Measurements from ENCODE around the gene UTP11. TPM values are rescaled to one million over a fixed set of nuclear protein-coding genes. Genes with fewer than 3 reads are reported as not detected.
"Not testable (repeated sequence)": the region's sequence is repeated elsewhere in the genome, so short reads cannot be mapped to it uniquely, and the experiment has no call there.

The UTP11 gene
- total RNA-seq, 1 experiment from 2014 or later, result 47.5 TPM

DNA sequence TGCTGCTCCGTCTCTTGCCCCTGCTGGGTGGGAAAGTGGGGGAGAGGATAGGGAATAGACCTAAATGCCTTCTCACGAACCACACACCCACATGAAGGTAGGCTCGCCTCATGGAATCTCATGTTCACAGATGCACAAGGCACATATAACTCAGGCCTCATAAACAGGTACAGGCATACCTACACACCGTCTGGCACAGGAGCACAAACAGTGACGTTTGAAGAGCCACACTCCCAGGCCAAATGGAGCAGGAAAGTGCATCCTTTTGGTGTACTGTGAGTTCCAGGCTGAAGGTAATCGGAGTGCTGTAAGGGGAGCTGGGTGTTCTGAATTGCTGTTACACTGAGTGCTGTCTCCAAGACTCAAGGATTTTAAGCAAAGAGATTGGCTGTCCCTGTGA lies 13.1 kb downstream of the UTP11 start:
- no peak for DNase-seq (ENCODE audit: extremely low read depth, low read depth)

DNA sequence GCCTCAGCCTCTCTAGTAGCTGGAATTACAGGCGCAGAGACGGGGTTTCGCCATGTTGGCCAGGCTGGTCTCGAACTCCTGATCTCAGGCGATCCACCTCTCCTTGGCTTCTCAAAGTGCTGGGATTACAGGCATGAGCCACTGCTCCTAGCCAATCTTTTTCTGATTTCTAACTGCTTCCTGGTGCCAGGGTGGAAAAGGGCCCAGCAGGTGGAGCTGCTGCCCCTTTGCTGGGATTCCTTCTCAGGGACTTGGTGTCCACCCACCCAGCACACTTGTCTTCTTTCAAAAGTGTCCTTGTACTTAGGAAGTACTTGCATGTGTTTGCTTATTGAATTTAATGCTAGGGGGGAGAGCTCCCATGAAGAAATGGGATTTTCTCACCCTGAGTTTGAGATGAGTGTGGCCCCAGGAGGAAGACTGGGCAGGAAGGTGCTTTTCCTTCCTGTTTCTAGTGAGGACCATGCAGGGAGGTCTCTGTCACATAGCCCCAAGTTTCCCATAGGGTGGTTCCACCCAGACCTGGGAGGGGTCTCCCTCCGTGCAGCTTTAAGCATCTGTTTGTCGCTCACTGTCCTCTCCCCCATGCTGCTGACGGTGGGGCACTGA lies 14.2 kb downstream of the UTP11 start:
- DNase-seq (ENCODE audit: extremely low read depth, low read depth), result peak; percentile 25

DNA sequence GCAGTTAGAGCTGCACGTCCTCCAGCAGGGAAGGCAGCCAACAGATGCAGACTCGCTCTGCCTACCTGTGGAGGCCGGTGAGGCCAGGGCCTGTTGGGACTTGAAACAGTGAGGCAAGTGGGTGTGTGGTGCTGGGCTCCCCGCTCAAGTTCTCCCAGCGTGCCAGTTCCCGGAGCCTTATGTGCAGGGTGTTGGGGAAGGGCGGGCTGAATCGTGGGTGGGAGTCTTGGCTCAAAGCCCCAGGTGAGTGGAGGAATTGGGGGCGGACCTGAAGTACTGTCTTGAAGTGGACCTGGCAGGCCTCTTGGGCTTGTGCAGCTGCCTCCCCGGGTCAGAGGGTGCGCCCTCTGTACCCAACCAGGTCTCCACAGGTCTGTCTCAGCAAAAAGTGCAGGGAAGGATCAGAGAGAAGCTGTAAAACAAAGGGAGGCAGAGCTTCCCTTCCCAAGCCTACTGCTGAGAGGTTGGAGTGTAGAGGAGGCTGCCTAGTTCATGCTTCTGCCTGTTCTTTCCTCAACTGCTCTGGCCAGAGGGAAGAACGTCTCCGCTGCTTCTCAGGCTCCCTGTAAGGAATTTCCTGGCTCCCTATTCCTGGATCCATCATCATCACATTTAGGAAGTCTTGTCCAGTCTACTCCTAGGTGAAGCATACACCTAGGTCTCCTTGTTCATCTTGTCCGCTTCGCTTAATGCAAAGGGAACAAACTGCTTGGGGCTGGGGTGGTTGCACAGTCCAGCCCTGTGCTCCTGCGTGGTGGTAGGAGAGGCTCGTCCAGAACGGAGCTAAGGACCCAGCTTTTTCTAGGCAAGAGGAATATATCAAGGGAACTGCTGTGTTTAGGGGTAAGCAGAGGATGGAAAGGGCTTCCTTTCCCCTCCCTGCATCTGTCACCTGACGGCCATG lies 14.9 kb downstream of the UTP11 start:
- DNase-seq (ENCODE audit: extremely low read depth, low read depth), result no peak

DNA sequence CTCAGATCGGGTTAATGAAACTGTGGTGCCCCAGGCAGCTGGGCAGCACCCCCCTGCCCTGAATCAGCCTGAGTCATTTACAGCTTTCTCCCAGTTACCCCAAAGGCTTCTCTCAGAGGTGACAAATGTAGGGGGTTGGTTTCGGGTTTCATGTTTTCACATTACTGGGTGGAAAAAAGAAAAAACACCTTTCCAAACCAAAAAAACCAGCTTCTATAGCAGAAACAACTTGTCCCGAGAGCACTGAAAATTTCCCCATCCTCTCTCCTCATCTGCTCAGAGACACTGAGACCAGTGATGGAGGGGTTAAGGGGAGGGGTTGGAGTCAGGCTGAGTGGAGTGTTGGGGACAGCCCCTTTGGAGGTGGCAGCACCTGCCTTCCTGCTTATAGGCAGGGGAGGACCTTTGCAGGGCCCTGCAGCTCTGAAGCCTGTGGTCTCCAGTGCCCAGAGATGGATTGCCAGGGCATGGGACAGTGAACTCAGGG lies 15.6 kb downstream of the UTP11 start:
- no peak for DNase-seq (ENCODE audit: extremely low read depth, low read depth)

DNA sequence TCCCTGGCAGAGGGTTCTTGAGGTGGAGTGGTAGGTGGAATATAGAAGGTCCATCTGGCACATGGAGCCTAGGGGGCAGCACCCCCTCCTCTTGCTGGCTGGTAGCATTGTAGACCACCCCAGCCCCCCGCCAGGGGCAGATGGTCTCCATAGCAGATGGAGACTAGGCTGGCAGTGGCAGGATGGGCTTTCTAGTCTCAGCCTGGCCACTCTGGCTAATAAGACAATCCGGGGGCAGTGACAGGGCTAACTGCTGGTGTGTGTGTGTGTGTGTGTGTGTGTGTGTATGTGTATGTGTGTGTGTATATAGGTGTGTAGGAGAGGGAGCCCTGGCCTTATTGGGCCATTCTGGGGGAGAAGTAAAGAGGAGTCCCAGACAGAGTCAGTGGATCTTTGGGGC lies 16.1 kb downstream of the UTP11 start:
- DNase-seq (ENCODE audit: extremely low read depth, low read depth), result no peak

- no peak for DNase-seq (ENCODE audit: extremely low read depth, low read depth)
These were observed 16.6 kb downstream of the UTP11 start for GRCh38 chr1:38029081-38029681.

- DNase-seq (ENCODE audit: extremely low read depth, low read depth), result no peak
These were observed 17.4 kb downstream of the UTP11 start for GRCh38 chr1:38029685-38030511.

GRCh38 chr1:38030596-38031512 lies 18.3 kb downstream of the UTP11 start:
- DNase-seq (ENCODE audit: extremely low read depth, low read depth), result no peak

- DNase-seq (ENCODE audit: extremely low read depth, low read depth), result no peak
These were observed 19.0 kb downstream of the UTP11 start for GRCh38 chr1:38031513-38031866.

GRCh38 chr1:38032992-38033391 lies 20.5 kb downstream of the UTP11 start:
- not testable (repeated sequence) for DNase-seq (ENCODE audit: extremely low read depth, low read depth)

- no peak for DNase-seq (ENCODE audit: extremely low read depth, low read depth)
These were observed 22.3 kb downstream of the UTP11 start for GRCh38 chr1:38034871-38035270.

- no peak for DNase-seq (ENCODE audit: extremely low read depth, low read depth)
These were observed 24.8 kb downstream of the UTP11 start for GRCh38 chr1:38037221-38037939.

- DNase-seq (ENCODE audit: extremely low read depth, low read depth), result no peak
These were observed 26.3 kb downstream of the UTP11 start for GRCh38 chr1:38038861-38039260.

- no peak for DNase-seq (ENCODE audit: extremely low read depth, low read depth)
These were observed 27.0 kb downstream of the UTP11 start for GRCh38 chr1:38039331-38040088.

- DNase-seq (ENCODE audit: extremely low read depth, low read depth), result no peak
These were observed 29.7 kb downstream of the UTP11 start for GRCh38 chr1:38041936-38042834.

DNA sequence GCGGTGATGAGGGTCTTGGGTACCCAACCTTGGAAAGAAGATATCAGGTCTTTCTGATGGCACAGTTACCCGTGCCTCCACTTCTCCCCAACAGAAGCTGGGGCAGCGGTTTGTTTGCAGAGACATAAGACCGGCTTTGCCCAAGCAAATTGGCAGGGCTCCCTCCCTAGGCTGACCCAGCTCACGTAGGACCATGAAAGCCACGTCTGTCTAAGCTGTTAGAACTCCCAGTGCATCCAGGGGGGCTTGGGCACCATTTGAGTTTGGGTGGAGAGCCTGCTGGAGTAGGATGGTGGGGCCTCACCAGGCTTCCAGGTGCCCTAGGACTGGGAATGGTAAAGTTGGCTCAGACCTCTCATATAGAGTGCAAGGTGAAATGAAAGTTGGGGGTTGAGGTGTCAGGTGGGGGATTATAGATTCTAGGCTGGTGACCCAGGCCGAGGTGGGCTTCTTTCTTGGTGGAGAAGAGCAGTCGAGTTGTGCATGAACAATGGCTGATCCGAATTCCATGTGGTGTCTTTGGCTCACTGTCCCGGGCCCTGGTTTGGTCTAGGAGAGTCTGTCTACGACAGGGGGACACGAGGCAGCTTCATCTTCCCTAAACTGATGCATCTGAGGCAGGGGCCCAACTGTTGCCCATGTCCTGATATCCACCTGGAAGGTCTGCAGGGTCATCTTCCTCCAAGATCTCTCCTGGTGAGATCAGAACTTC lies 30.7 kb downstream of the UTP11 start:
- no peak for DNase-seq (ENCODE audit: extremely low read depth, low read depth)

All from NCI-H460 (cell line).